Activated gamma-delta T cell treated with anti-CD3 and anti-CD28 coated beads, Interleukin-2, amount 50 U/mL, for 16 hours (primary cell): ENCODE results near the gene USP11.

Experiments
- DNase-seq: peaks from one replicate; pipeline ENCODE4 v3.0.0-alpha.2; 2020; ENCODE audit warnings: low read depth

Gene USP11

GRCh38 chrX:47224896-47225290 is 7.9 kb upstream of the USP11 start:
- no peak for DNase-seq

GRCh38 chrX:47226071-47226470 is 6.7 kb upstream of the USP11 start:
- no peak for DNase-seq

- no peak for DNase-seq
Measured at GRCh38 chrX:47226531-47227333, 6.1 kb upstream of the USP11 start.

GRCh38 chrX:47227334-47227583 is 5.5 kb upstream of the USP11 start:
- no peak for DNase-seq

GRCh38 chrX:47228550-47229270 is 4.1 kb upstream of the USP11 start:
- DNase-seq: no peak

GRCh38 chrX:47229427-47229826 is 3.4 kb upstream of the USP11 start:
- DNase-seq: no peak

DNA sequence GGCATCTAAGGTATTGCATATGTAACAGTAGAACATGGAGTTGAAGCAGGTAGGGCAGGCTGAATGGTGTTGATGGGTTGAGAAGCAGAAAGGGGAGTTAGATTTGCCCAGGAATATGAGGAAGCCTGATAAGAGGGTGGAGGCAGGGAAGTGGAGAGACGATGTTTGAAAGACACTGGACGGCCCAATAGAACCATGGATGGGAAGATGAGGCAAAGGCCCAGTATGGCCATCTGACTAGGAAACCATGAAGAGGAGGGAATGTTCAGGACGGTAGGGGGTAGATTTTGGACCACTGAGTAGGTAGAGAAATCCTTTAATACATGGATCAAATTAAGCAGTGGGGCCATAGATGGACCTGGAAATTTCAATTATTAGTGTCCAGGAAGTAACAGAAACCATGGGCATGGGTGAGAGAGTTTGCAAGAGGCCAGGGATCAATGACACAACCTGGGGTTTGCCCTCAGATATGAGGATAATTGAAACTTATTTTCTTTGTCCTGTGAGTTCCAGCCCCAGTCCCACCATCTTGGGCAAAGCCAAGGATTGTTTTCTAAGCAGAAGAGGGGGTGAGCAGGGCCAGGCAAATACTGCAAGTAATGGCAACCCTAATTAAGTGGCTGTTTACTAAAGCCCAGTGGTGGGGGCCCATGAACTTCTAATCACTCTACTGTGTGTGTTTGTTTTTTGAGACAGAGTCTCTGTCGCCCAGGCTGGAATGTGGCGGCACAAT is 2.5 kb upstream of the USP11 start:
- no peak for DNase-seq

- no peak for DNase-seq
Measured at GRCh38 chrX:47231167-47231566, 1.6 kb upstream of the USP11 start.

DNA sequence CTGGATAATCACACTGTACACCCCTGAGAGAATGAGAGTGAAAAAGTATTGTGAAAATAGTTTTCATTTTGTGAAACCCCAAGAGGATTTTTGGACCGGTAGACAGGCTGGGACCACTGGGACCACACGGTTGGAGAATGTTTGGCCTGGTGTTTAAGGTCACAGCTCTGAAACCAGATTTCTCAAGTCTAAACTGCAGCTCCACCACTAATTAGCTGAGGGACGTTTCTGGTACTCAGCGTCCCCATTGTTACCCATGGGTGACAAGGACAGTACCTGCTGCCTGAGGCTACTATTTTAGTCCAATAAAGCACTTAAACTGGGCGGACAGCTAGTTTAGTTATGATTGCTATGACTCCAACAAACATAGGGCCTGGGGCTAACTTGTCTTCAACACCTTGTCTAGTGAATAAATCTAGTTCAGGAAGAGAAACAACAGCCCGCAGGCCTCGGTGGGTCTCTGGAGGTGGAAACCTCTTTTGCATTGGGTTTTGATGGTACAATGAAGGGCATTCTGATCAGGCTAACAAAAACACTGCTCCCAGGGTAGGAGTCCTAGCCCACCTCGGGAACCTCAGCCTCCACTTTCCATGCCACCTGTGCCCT is 509 bp upstream of the USP11 start:
- DNase-seq: no peak

DNA sequence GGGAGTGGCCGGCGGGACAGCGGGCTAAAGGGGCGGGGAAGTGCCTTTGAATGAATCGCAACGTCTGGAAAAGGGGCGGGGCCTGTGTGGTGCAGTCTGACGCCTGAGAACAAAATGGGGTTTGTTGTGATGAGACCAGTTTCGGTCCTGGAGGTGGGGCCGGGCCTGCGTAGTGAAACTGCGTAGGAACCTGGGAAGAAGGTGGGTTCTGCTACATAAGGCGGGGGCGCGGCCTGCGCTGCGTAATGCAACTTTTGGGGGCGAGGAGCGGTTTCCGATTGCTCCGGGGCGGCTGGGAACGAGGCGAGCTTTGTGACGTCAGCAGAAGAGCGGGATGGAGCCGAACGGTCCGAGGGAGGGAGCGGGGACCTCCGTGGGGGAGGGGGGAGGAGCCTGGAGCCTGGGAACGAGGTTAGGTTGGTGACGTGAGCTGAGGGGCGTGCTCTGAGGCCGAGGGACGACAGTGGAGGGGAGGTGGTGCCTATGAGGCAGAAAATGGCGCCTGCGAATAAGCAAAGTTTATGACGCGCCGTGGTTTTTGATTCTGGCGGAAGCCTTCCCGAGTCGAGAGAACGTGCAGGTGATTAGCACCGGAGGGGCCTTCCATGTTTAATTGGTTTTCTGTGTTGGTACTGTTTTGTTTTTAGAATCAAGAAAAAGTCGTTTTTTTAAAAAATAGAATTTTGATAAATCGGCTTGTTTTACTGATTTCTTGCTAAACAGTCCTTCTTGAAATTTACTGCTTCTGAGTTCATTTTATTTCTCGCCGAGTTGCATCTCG is 714 bp downstream of the USP11 start:
- DNase-seq: peak; percentile 92

GRCh38 chrX:47234583-47234982 is 1.8 kb downstream of the USP11 start:
- no peak for DNase-seq

DNA sequence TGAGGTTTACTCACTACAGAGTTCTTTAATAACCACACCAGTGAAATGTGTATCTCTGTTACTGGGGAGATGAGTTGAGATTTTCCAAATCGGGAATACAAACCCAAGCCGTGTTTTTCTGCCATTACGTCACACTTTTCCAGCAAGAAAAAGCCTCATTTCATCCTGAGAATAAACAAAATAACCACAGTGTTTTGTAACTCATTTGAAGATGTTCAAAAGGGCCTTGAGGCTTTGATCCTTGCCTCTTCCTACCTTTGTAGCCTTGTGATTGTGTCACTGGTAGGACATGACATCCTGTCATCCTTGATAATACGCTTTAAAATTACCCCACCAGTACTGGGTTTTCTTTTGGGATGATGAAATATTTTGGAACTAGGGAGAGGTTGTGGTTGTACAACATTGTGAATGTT is 2.9 kb downstream of the USP11 start:
- DNase-seq: no peak

GRCh38 chrX:47239199-47239598 is 6.4 kb downstream of the USP11 start:
- no peak for DNase-seq

- DNase-seq: no peak
Measured at GRCh38 chrX:47239898-47240545, 7.2 kb downstream of the USP11 start.

- DNase-seq: no peak
Measured at GRCh38 chrX:47240619-47241018, 7.8 kb downstream of the USP11 start.

DNA sequence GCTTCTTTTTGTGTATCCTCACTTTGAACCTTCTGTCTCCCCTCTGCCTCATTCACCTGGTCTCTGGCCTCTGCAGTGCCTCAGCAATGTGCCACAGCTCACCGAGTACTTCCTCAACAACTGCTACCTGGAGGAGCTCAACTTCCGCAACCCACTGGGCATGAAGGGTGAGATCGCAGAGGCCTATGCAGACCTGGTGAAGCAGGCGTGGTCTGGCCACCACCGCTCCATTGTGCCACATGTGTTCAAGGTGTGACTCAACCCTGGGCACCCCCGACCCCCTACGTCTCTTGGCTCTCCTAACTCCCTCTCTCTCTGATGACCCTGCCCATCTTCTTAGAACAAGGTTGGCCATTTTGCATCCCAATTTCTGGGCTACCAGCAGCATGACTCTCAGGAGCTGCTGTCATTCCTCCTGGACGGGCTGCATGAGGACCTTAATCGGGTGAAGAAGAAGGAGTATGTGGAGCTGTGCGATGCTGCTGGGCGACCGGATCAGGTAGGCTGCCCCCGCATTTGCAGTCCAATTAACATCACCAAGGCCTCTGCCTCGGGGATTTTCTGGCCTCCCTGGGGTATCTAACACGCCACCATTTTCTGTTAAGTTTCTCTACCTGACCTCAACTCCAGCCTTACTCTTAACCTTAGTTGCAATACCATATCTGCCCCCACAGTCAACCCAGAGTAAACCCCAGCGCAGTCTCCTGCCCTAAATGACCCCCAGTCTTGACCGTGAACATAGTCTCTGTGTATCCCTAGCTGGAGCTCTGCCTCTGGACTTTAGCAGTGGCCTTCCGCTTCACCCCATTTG is 8.6 kb downstream of the USP11 start:
- no peak for DNase-seq

DNA sequence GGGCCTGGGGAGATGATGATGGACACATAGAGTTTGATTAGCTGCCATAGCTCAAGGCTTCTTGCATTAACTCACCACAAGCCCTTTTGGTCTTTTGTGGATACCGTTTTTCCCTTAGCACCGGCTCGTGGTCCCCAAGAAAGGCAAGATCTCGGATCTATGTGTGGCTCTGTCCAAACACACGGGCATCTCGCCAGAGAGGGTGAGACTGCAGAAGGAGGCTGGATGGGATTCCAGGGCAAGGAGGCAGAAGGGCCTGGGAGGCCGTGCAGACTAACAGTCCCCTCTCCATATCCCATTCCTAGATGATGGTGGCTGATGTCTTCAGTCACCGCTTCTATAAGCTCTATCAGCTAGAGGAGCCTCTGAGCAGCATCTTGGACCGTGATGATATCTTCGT is 9.5 kb downstream of the USP11 start:
- no peak for DNase-seq

GRCh38 chrX:47243351-47243750 is 10.5 kb downstream of the USP11 start:
- DNase-seq: no peak

GRCh38 chrX:47244676-47245075 is 11.9 kb downstream of the USP11 start:
- DNase-seq: no peak

- DNase-seq: no peak
Measured at GRCh38 chrX:47245156-47245555, 12.3 kb downstream of the USP11 start.
